H9 (cell line): Measurements from ENCODE around the gene WDR64. TPM values are rescaled to one million over a fixed set of nuclear protein-coding genes. Genes with fewer than 3 reads are reported as not detected.

Experiments
- DNase-seq: peaks from one replicate; pipeline ENCODE4 v3.0.0-alpha.2; 2017
- H2AFZ ChIP-seq: one replicate; pipeline ENCODE4 v1.6.1; 2013; ENCODE audit warnings: mild to moderate bottlenecking, low read length, control low read depth, moderate library complexity
- H2AK5ac ChIP-seq: 2 replicates; pipeline ENCODE4 v1.6.1; 2013; ENCODE audit warnings: low read length, control low read depth, mixed read lengths; ENCODE audit not compliant: insufficient read length
- H2BK120ac ChIP-seq: one replicate; pipeline ENCODE4 v1.6.1; 2013; ENCODE audit warnings: low read depth, mild to moderate bottlenecking, low read length, control low read depth, inconsistent platforms; ENCODE audit not compliant: poor library complexity, severe bottlenecking
- H2BK12ac ChIP-seq: 2 replicates; pipeline ENCODE4 v1.6.1; 2013; ENCODE audit warnings: low read length, control low read depth, mixed read lengths, low read depth; ENCODE audit not compliant: insufficient read length
- H2BK15ac ChIP-seq: 2 replicates; pipeline ENCODE4 v1.6.1; 2013; ENCODE audit warnings: low read depth, low read length, control low read depth
- H2BK20ac ChIP-seq: one replicate; pipeline ENCODE4 v1.6.1; 2013; ENCODE audit warnings: low read depth, mild to moderate bottlenecking, low read length, control low read depth, inconsistent platforms; ENCODE audit not compliant: poor library complexity, severe bottlenecking
- H2BK5ac ChIP-seq: 2 replicates; pipeline ENCODE4 v1.6.1; 2013; ENCODE audit warnings: low read length, control low read depth, mixed read lengths; ENCODE audit not compliant: insufficient read length
- H3K14ac ChIP-seq: 2 replicates; pipeline ENCODE4 v1.6.1; 2013; ENCODE audit warnings: low read length, control low read depth; ENCODE audit not compliant: insufficient read depth
- H3K18ac ChIP-seq: 2 replicates; pipeline ENCODE4 v1.6.1; 2013; ENCODE audit warnings: low read depth, mild to moderate bottlenecking, mixed read lengths, low read length, control low read depth; ENCODE audit not compliant: insufficient read length
- H3K23ac ChIP-seq: 2 replicates; pipeline ENCODE4 v1.6.1; 2013; ENCODE audit warnings: low read length, control low read depth, mixed read lengths, low read depth; ENCODE audit not compliant: insufficient read length
- H3K23me2 ChIP-seq: 2 replicates; pipeline ENCODE4 v1.6.1; 2013; ENCODE audit warnings: low read depth, mild to moderate bottlenecking, mixed read lengths, low read length, control low read depth; ENCODE audit not compliant: insufficient read length, poor library complexity, severe bottlenecking
- H3K27ac ChIP-seq: 2 replicates; pipeline ENCODE4 v1.5.1; 2013; ENCODE audit warnings: low read length, control low read depth, mixed read lengths, low read depth; ENCODE audit not compliant: insufficient read length
- H3K27me3 ChIP-seq: 2 replicates; pipeline ENCODE4 v1.6.1; 2013; ENCODE audit warnings: low read length, control low read depth, inconsistent platforms; ENCODE audit not compliant: insufficient read depth
- H3K4ac ChIP-seq: 2 replicates; pipeline ENCODE4 v1.6.1; 2013; ENCODE audit warnings: low read depth, mild to moderate bottlenecking, control low read depth, inconsistent platforms, low read length, moderate library complexity
- H3K4me1 ChIP-seq: 2 replicates; pipeline ENCODE4 v1.6.1; 2013; ENCODE audit warnings: low read length, control low read depth, inconsistent platforms; ENCODE audit not compliant: insufficient read depth
- H3K4me2 ChIP-seq: 2 replicates; pipeline ENCODE4 v1.6.1; 2013; ENCODE audit warnings: low read length, control low read depth, mixed read lengths; ENCODE audit not compliant: insufficient read length, insufficient read depth
- H3K56ac ChIP-seq: 2 replicates; pipeline ENCODE4 v1.6.1; 2013; ENCODE audit warnings: low read depth, mild to moderate bottlenecking, mixed read lengths, low read length, control low read depth; ENCODE audit not compliant: insufficient read length
- H3K79me1 ChIP-seq: 2 replicates; pipeline ENCODE4 v1.6.1; 2013; ENCODE audit warnings: low read depth, mild to moderate bottlenecking, moderate library complexity, low read length, control low read depth, inconsistent platforms; ENCODE audit not compliant: insufficient read depth, poor library complexity, severe bottlenecking
- H3K79me2 ChIP-seq: 2 replicates; pipeline ENCODE4 v1.6.1; 2013; ENCODE audit warnings: low read length, control low read depth, inconsistent platforms; ENCODE audit not compliant: insufficient read depth
- H3K9ac ChIP-seq: 2 replicates; pipeline ENCODE4 v1.6.1; 2013; ENCODE audit warnings: low read length, control low read depth, mixed read lengths; ENCODE audit not compliant: insufficient read length; ENCODE audit errors: extremely low read depth
- H3K9me3 ChIP-seq: one replicate; pipeline ENCODE4 v1.6.1; 2013; ENCODE audit warnings: low read depth, low read length, inconsistent platforms; ENCODE audit not compliant: control insufficient read depth
- H3T11ph ChIP-seq: one replicate; pipeline ENCODE4 v1.6.1; 2013; ENCODE audit warnings: mild to moderate bottlenecking, low read length, control low read depth, inconsistent platforms
- H4K20me1 ChIP-seq: one replicate; pipeline ENCODE4 v1.6.1; 2013; ENCODE audit not compliant: control insufficient read depth, insufficient read length, insufficient read depth
- H4K5ac ChIP-seq: 2 replicates; pipeline ENCODE4 v1.6.1; 2013; ENCODE audit warnings: low read depth, mild to moderate bottlenecking, mixed read lengths, low read length, control low read depth; ENCODE audit not compliant: insufficient read length
- H4K8ac ChIP-seq: replicated peaks from 2 replicates; pipeline ENCODE4 v1.6.1; 2013; ENCODE audit warnings: low read length, control low read depth, mixed read lengths, low read depth; ENCODE audit not compliant: insufficient read length
- H4K91ac ChIP-seq: 2 replicates; pipeline ENCODE4 v1.6.1; 2013; ENCODE audit warnings: low read depth, mild to moderate bottlenecking, moderate library complexity, mixed read lengths, low read length, control low read depth; ENCODE audit not compliant: insufficient read length
- H3K27ac Mint-ChIP-seq, 3 experiments: 2 replicates in 2 of 3; 3 replicates in 1 of 3; pipeline ENCODE4 v1.8.0; 2020 to 2021; ENCODE audit warnings: mixed read lengths in 3 of 3, mild to moderate bottlenecking in 1 of 3, moderate library complexity in 1 of 3
- H3K27me3 Mint-ChIP-seq: 2 replicates; pipeline ENCODE4 v1.8.0; 2021; ENCODE audit warnings: low read depth, mild to moderate bottlenecking, moderate library complexity, mixed read lengths
- H3K36me3 Mint-ChIP-seq, 3 experiments: 2 replicates in 2 of 3; 3 replicates in 1 of 3; pipeline ENCODE4 v1.8.0; 2020 to 2021; ENCODE audit warnings: low read depth in 3 of 3, mixed read lengths in 3 of 3; ENCODE audit not compliant: insufficient read depth in 1 of 3
- H3K4me1 Mint-ChIP-seq, 2 experiments: 2 replicates each; pipeline ENCODE4 v1.8.0; 2020; ENCODE audit warnings: mixed read lengths in 2 of 2
- H3K4me3 Mint-ChIP-seq, 2 experiments: 2 replicates in 1 of 2; 3 replicates in 1 of 2; pipeline ENCODE4 v1.8.0; 2020 to 2021; ENCODE audit warnings: mild to moderate bottlenecking in 2 of 2, mixed read lengths in 2 of 2, moderate library complexity in 1 of 2
- H3K9me3 Mint-ChIP-seq, 2 experiments: 2 replicates in 1 of 2; 3 replicates in 1 of 2; pipeline ENCODE4 v1.8.0; 2020; ENCODE audit warnings: mild to moderate bottlenecking in 2 of 2, mixed read lengths in 2 of 2, moderate library complexity in 1 of 2
- CTCF ChIP-seq: fragments of 200-600 bp; sonication (generic); conservative IDR thresholded peaks from 3 replicates; pipeline ENCODE4 v1.8.0; 2021; ENCODE audit warnings: antibody characterized with exemption, mild to moderate bottlenecking
- WGBS: extraction: QIAGEN DNeasy Blood & Tissue Kit; methylation state at CpG from one replicate; pipeline ENCODE4 v1.1.7; 2013; ENCODE audit warnings: missing lambda C conversion rate, low lambda C conversion rate, mixed read lengths; ENCODE audit not compliant: insufficient read length; ENCODE audit errors: extremely low coverage; 5-methylcytosine and 5-hydroxymethylcytosine counted together
- total RNA-seq: library from RNA; stranded (reverse); gene quantifications from 2 replicates; pipeline ENCODE4 v1.2.1, GENCODE V29; 2021

Gene WDR64
- total RNA-seq, 1 experiment from 2014 or later, result not detected

- Histone ChIP-seq H2BK20ac (no peak overlapping the region), H3K27ac (no peak overlapping the region), H3K9me3 (no peaks in the 10 kb centered on the region), H3K4me1 (no peaks in the 10 kb centered on the region), H4K20me1 (no peaks in the 10 kb centered on the region), H3K79me2 (no peaks in the 10 kb centered on the region), H2AK5ac (no peak overlapping the region), H4K5ac (no peak overlapping the region), H2BK120ac (no peak overlapping the region), H2AFZ (no peak overlapping the region), H4K91ac (no peak overlapping the region), H3K4me2 (no peak overlapping the region), H3K9ac (no peak overlapping the region), H3K18ac (no peak overlapping the region), H3K23me2 (no peaks in the 10 kb centered on the region), H2BK5ac (no peak overlapping the region), H3T11ph (no peak overlapping the region), H3K23ac (no peak overlapping the region), H3K4ac (no peak overlapping the region), H3K27me3 (no peaks in the 10 kb centered on the region), H3K14ac (no peak overlapping the region), H2BK12ac (no peak overlapping the region), H4K8ac (no peak overlapping the region), H2BK15ac (no peak overlapping the region), H3K79me1 (no peaks in the 10 kb centered on the region), H3K56ac (no peak overlapping the region)
- H3K9me3 Mint-ChIP-seq, result no peaks in the 10 kb centered on the region
- H3K4me3 Mint-ChIP-seq, result no peak overlapping the region
- no peak for DNase-seq
- H3K36me3 Mint-ChIP-seq, result no peaks in the 10 kb centered on the region
- no peak for TF ChIP-seq CTCF
- H3K27me3 Mint-ChIP-seq, result no peaks in the 10 kb centered on the region; the same call in 1 of the 2 replicates
- H3K4me1 Mint-ChIP-seq, result no peaks in the 10 kb centered on the region
- peak overlapping the region in 1 of 3 experiments; percentile 20; a peak in 1 of 7 replicates for H3K27ac Mint-ChIP-seq
- WGBS, result no CpG with 5 or more reads among the region's 6 CpGs
Measured at GRCh38 chr1:241711326-241711725, 59.2 kb downstream of the WDR64 start.
